Measurements from ENCODE around the gene SIK3. TPM values are rescaled to one million over a fixed set of nuclear protein-coding genes. Genes with fewer than 3 reads are reported as not detected.

Gene SIK3
- total RNA-seq, 1 experiment from 2014 or later: 31.4 TPM

- Histone ChIP-seq H3T11ph (ENCODE audit: low read length) (no peak overlapping the region), H3K4ac (ENCODE audit: low read depth, low read length) (no peak overlapping the region), H3K9ac (ENCODE audit: extremely low read depth, insufficient read length, low read length) (no peak overlapping the region), H2AFZ (ENCODE audit: low read length) (no peak overlapping the region), H3K79me1 (ENCODE audit: insufficient read depth, low read depth, low read length, poor library complexity, severe bottlenecking) (no peaks in the 10 kb centered on the region), H3K18ac (ENCODE audit: insufficient read length, low read depth, low read length) (no peak overlapping the region), H2BK120ac (ENCODE audit: low read depth, low read length, poor library complexity, severe bottlenecking) (no peak overlapping the region), H4K20me1 (ENCODE audit: control insufficient read depth, insufficient read depth, insufficient read length) (no peaks in the 10 kb centered on the region), H3K9me3 (ENCODE audit: control insufficient read depth, low read depth, low read length) (no peaks in the 10 kb centered on the region), H3K23me2 (ENCODE audit: insufficient read length, low read depth, low read length, poor library complexity, severe bottlenecking) (no peaks in the 10 kb centered on the region), H3K4me1 (ENCODE audit: insufficient read depth, low read length) (peaks cover 5% of the 10 kb centered on the region; the same call in 1 of the 2 replicates), H3K56ac (ENCODE audit: insufficient read length, low read depth, low read length) (no peak overlapping the region), H3K23ac (ENCODE audit: insufficient read length, low read depth, low read length) (no peak overlapping the region), H3K79me2 (ENCODE audit: insufficient read depth, low read length) (no peaks in the 10 kb centered on the region), H2AK5ac (ENCODE audit: insufficient read length, low read length) (no peak overlapping the region), H2BK20ac (ENCODE audit: low read depth, low read length, poor library complexity, severe bottlenecking) (no peak overlapping the region), H3K14ac (ENCODE audit: insufficient read depth, low read length) (no peak overlapping the region), H4K5ac (ENCODE audit: insufficient read length, low read depth, low read length) (no peak overlapping the region), H2BK15ac (ENCODE audit: low read depth, low read length) (no peak overlapping the region), H4K91ac (ENCODE audit: insufficient read length, low read depth, low read length) (no peak overlapping the region), H3K27me3 (ENCODE audit: insufficient read depth, low read length) (no peaks in the 10 kb centered on the region), H3K27ac (ENCODE audit: insufficient read length, low read depth, low read length) (no peak overlapping the region), H2BK12ac (ENCODE audit: insufficient read length, low read depth, low read length) (no peak overlapping the region), H2BK5ac (ENCODE audit: insufficient read length, low read length) (no peak overlapping the region), H3K4me2 (ENCODE audit: insufficient read depth, insufficient read length, low read length) (no peak overlapping the region), H4K8ac (replicated peaks; ENCODE audit: insufficient read length, low read depth, low read length) (no peak overlapping the region)
- Mint-ChIP-seq H3K27me3 (ENCODE audit: low read depth) (no peaks in the 10 kb centered on the region), H3K4me1 (peaks cover 17 to 18% of the 10 kb centered on the region in 2 experiments), H3K27ac (no peak overlapping the region), H3K36me3 (ENCODE audit: insufficient read depth in 1 of 3, low read depth in 3 of 3) (peaks cover 3 to 10% (median 3%) of the 10 kb centered on the region in 3 experiments; a peak in 5 of 7 replicates), H3K9me3 (no peaks in the 10 kb centered on the region), H3K4me3 (no peak overlapping the region)
- DNase-seq: no peak
- no peak for TF ChIP-seq CTCF (conservative IDR thresholded peaks at IDR 0.05)
- WGBS (ENCODE audit: extremely low coverage, insufficient read length, low lambda C conversion rate): no CpG with 5 or more reads among the region's 1 CpG
Measured at GRCh38 chr11:116935089-116935488, 163.1 kb downstream of the SIK3 start.
